ENCODE data around the gene SLC25A10. TPM values are rescaled to one million over a fixed set of nuclear protein-coding genes. Genes with fewer than 3 reads are reported as not detected.

The SLC25A10 gene
- total RNA-seq, 4 donors from 2014 or later: 5.6 to 11.3 (median 7.6) TPM; not detected in 1

DNA sequence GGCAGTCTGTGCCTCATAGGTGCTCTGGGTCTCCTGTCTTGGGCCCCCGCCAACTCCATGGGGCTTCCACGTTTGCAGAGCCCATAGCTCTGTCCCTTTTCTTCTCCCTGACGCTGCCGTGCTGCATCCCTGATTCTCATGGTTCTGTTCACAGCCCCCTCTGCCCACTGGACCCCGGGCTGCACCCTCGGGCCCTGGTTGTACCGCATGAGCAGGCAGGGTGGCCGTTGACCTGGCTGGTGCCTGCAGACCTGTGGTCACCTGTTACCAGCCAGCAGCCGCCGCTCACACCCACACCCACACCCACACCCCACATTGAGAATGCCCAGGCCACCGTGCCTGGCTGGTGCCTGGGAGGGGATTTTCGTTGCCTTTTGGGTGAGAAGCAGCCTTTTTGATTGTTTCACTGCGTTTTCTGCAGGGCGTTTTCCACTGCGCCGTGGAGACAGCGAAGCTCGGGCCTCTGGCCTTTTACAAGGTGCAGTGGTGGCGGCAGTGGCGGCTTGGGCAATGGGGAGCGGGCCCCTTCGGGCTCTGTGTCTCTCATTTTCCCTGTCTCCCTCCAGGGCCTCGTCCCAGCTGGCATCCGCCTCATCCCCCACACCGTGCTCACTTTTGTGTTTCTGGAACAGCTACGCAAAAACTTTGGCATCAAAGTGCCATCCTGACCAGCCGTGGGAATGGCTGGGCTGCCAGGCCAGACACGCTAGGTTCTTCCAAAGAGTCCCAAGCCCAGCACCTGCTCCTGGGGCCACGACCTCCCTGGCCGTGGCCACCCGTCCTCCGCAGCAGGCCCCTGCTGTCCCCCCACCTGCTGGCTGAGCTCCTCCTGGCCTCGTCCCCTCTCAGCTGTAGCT lies 7.6 kb downstream of the SLC25A10 start:
- H3K27ac ChIP-seq: no peak overlapping the region
- no peaks in the 10 kb centered on the region for H3K27me3 ChIP-seq
- H3K4me3 ChIP-seq: no peak overlapping the region
- H3K36me3 ChIP-seq: no peaks in the 10 kb centered on the region
- H3K4me1 ChIP-seq: no peaks in the 10 kb centered on the region
- no peaks in the 10 kb centered on the region for H3K9me3 ChIP-seq
- intact Hi-C loops (cut with DNase I; ENCODE audit: low total_unique reads): no loop called here
- no peak for DNase-seq
- no peak for TF ChIP-seq POLR2A (IDR thresholded peaks at IDR 0.05)
- TF ChIP-seq, protein P1, sequence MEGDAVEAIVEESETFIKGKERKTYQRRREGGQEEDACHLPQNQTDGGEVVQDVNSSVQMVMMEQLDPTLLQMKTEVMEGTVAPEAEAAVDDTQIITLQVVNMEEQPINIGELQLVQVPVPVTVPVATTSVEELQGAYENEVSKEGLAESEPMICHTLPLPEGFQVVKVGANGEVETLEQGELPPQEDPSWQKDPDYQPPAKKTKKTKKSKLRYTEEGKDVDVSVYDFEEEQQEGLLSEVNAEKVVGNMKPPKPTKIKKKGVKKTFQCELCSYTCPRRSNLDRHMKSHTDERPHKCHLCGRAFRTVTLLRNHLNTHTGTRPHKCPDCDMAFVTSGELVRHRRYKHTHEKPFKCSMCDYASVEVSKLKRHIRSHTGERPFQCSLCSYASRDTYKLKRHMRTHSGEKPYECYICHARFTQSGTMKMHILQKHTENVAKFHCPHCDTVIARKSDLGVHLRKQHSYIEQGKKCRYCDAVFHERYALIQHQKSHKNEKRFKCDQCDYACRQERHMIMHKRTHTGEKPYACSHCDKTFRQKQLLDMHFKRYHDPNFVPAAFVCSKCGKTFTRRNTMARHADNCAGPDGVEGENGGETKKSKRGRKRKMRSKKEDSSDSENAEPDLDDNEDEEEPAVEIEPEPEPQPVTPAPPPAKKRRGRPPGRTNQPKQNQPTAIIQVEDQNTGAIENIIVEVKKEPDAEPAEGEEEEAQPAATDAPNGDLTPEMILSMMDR (IDR thresholded peaks at IDR 0.05): no peak

DNA sequence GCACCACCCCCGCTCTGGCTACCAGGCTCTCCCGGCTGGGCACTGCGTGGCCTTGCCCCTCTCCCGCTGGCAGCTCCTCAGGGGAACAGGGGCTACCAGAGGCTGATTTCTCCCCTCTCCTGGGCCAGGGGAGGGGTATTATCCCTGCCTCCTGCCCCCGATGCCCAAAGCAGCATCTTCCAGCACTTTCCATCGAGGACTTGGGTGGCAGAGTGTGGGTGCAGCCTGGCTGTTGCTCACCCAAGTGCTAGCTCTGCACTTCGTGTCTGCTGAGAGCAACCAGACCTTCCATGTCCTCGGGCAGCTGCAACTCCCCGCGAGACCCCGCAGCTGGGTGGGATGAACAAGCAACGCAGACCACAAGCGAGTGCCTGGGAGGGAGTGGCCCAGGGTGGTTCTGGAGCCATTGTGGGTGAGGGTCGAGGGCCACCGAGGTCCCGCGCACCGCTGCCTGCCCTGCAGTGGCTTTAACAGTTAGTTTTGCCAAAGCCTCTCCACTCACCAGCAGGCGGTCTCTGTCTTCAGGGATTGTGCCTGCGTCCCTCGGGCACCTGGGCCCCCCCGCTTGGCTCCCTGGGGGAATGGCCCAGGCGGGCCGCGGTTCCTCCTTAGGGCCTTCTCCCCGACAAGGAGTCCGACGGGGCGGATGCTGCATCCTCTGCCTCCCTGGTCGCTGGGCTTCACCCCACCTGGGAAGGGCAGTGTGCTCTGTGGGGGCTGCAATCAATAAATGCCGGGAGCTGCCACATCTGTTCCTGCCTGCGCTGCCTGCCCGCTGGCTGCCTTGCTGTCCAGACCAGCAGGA lies 8.4 kb downstream of the SLC25A10 start:
- no peaks in the 10 kb centered on the region for H3K9me3 ChIP-seq
- H3K4me1 ChIP-seq: no peaks in the 10 kb centered on the region
- no peak overlapping the region for H3K4me3 ChIP-seq
- H3K36me3 ChIP-seq: no peaks in the 10 kb centered on the region
- no peak for DNase-seq
- TF ChIP-seq POLR2A (IDR thresholded peaks at IDR 0.05): no peak
- TF ChIP-seq, protein P1 (IDR thresholded peaks at IDR 0.05): no peak
- H3K27me3 ChIP-seq: no peaks in the 10 kb centered on the region
- no peak overlapping the region for H3K27ac ChIP-seq
- intact Hi-C loops (cut with DNase I; ENCODE audit: low total_unique reads): no loop called here

DNA sequence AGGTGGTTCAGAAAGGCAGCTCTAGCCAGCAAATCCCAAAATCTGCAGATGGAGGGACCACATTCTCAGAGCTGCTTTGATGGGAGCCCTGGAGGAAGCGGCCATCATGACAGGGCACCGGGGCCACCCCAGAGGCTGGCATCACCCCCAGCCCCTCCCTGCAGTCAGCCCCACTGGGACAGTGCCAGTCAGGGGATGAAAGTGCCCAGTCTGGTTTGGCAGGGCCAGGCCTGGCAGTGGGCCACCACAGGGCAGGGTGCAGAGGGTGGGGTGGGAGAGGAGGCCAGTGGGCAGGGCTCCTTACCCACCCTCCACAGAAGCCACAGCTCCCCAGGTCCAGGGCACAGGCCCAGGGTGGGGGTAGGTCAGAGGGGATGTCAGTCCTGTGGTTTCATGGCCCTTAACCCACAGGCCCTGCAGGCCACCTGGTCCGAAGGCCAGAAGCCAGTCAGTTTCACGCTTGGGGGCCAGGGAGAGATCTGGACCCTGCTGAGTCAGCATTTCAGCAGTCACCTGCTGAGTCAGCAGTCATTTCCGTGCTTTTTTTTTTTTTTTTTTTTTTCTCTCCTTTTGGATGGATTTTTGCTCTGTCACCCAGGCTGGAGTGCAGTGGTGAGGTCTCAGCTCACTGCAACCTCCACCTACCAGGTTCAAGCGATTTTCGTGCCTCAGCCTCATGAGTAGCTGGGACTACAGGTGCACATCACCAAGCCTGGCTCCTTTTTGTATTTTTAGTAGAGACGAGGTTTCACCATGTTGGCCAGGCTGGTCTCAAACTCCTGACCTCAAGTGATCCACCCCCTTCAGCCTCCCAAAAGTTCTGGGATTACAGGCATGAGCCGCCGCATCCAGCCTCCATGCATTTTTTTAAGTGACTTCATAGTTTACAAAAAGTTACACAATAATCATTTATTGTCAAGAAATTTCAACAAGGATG lies 10.4 kb downstream of the SLC25A10 start:
- H3K36me3 ChIP-seq: no peaks in the 10 kb centered on the region
- intact Hi-C loops (cut with DNase I; ENCODE audit: low total_unique reads): no loop called here
- no peak for TF ChIP-seq POLR2A (IDR thresholded peaks at IDR 0.05)
- TF ChIP-seq, protein P1 (IDR thresholded peaks at IDR 0.05): no peak
- H3K27ac ChIP-seq: no peak overlapping the region
- H3K27me3 ChIP-seq: no peaks in the 10 kb centered on the region
- no peak for DNase-seq
- no peaks in the 10 kb centered on the region for H3K9me3 ChIP-seq
- no peak overlapping the region for H3K4me3 ChIP-seq
- no peaks in the 10 kb centered on the region for H3K4me1 ChIP-seq

DNA sequence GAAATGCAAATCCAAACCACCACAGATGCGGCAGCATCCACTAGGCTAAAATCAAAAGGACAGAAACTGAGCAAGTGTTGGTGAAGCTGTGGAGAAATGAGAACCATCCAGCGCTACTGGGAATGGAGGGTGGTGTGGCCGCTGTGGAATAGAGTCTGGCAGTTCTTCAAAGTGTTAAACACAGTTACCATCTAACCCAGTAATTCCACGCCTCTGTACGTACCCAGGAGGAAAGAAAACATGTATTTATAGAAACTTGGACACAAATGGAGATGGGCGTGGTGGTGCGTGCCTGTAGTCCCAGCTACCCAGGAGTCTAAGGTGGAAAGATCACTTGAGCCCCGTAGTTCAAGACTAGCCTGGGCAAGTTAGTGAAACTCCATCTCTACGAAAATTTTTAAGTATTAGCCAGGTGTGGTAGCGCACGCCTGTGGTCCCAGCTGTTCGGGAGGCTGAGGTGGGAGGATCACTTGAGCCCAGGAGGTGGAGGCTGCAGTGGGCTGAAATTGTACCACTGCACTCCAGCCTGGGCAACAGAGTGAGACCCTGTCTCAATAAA lies 11.6 kb downstream of the SLC25A10 start:
- no peaks in the 10 kb centered on the region for H3K9me3 ChIP-seq
- H3K36me3 ChIP-seq: no peaks in the 10 kb centered on the region
- no peak for DNase-seq
- H3K27me3 ChIP-seq: no peaks in the 10 kb centered on the region
- H3K4me1 ChIP-seq: no peaks in the 10 kb centered on the region
- no peak overlapping the region for H3K4me3 ChIP-seq
- no peak overlapping the region for H3K27ac ChIP-seq
- TF ChIP-seq, protein P1 (IDR thresholded peaks at IDR 0.05): no peak
- no peak for TF ChIP-seq POLR2A (IDR thresholded peaks at IDR 0.05)
- intact Hi-C loops (cut with DNase I; ENCODE audit: low total_unique reads): no loop called here
